HG03575 (cell line): ENCODE results near the gene CD3E.
A peak's percentile ranks its signal among the peaks of the same experiment; 100 is the strongest.

Source experiments
- ATAC-seq: cut with Tn5 transposase; IDR thresholded peaks from one replicate; pipeline ENCODE4 v1.9.1; 2021; ENCODE audit not compliant: unreplicated experiment, insufficient number of reproducible peaks, low FRiP score; ENCODE audit errors: extremely low read depth

CD3E gene

DNA sequence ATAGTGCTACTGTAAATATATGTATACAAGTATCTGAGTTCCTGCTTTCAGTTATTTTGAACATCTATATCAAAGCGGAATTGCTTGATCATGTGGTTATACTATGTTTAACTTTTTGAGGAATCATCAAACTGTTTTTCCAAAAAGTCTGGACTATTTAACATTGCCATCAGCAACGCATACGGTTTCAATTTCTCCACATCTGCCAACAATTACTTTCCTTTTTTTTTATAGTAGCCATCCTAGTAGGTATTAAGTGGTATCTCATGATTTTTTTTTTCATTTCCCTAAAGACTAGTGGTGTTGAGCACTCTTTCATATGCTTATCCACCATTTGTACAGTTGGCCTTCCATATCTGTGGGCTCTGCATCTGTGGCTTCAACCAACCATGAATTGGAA, 53.5 kb downstream of the CD3E start:
- ATAC-seq, result no peak

DNA sequence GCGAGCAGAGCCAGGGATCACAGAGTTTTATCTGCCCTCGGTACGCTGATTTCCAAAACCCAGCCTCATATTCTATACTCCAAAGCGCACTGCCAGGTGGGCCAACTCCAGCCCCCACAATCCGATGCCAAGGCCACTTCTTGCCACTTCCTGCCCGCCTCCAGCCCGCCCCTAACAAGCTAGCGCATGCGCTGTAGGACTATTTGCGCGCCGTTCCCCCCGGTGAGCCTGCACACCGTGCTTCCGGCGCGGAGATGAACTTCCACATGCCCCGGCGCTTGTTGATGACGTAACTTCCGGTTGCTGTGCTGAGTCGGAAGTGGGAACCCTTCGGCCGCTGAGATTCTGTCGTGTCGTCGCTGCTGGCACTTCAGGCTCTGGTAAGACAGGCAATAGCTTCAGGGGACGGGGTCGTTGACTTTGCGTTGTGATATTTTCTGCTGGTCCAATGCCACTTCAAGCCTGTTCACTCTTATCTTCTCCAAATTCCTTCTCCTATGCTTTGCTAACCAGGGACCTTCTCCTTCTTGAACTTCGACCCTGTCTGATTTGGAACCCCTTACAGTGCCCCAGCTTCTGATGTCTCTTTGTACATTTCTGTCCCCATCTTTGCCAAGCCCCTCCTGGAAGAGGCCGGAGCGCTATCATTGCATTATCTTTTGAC, 54.9 kb downstream of the CD3E start, which contains the start of gene UBE4A:
Gene UBE4A (plus strand): TSS at position 306 of the 664 bp plus-strand sequence. CDS start 5,481 bp downstream, outside the sequence.
- ATAC-seq, result peak; percentile 47

DNA sequence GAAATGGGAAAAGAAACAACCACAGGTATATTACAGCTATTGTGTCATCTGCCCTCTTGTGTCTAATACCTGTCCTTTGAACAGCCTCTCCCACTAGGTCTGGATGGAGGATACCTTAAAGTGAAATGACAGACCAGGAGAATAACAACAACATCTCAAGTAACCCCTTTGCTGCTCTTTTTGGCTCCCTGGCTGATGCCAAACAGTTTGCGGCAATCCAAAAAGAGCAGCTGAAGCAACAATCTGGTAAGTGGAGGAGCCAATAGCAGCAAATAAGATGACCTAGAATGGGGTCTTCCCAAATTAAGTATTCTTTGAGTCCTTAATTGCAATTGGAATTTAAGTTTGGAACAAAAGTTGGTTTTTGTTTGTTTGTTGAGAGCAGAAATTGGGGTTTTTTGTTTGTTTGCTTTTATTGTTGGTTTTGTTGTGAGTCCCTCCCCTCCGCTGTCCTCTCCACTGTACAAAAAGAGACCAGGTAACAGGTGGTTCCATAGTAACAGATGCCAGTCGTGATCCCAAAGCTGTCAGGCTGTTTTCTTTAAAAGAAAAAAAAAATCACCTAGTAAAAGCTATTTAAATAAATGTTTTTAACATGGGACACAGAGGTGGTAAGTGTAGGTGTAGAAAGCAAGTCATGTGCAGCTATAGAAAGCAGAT, 60.6 kb downstream of the CD3E start:
- no peak for ATAC-seq
